Chondrocyte (in vitro differentiated cells): ENCODE results near the gene CPSF4L. TPM values are rescaled to one million over a fixed set of nuclear protein-coding genes. Genes with fewer than 3 reads are reported as not detected.

ENCODE experiments used
- DNase-seq: peaks from one replicate; pipeline ENCODE4 v3.0.0; 2021; ENCODE audit warnings: mixed read lengths, low spot score
- H3K27ac Mint-ChIP-seq: one replicate; pipeline ENCODE4 v1.8.0; 2021; ENCODE audit warnings: mild to moderate bottlenecking, moderate library complexity, mixed read lengths; ENCODE audit not compliant: unreplicated experiment
- H3K27me3 Mint-ChIP-seq: 2 replicates; pipeline ENCODE4 v1.8.0; 2021; ENCODE audit warnings: low read depth, mixed read lengths
- H3K36me3 Mint-ChIP-seq: 2 replicates; pipeline ENCODE4 v1.8.0; 2021; ENCODE audit warnings: low read depth, mixed read lengths
- H3K4me1 Mint-ChIP-seq: 2 replicates; pipeline ENCODE4 v1.8.0; 2021; ENCODE audit warnings: low read depth, mild to moderate bottlenecking, mixed read lengths
- H3K4me3 Mint-ChIP-seq: one replicate; pipeline ENCODE4 v1.8.0; 2021; ENCODE audit warnings: mild to moderate bottlenecking, moderate library complexity, mixed read lengths; ENCODE audit not compliant: unreplicated experiment
- H3K9me3 Mint-ChIP-seq: 2 replicates; pipeline ENCODE4 v1.8.0; 2021; ENCODE audit warnings: low read depth, mixed read lengths
- CTCF ChIP-seq: fragments of 200-600 bp; sonication (generic); IDR thresholded peaks from 2 replicates; pipeline ENCODE4 v1.5.0; 2021; ENCODE audit warnings: antibody characterized with exemption, mild to moderate bottlenecking, moderate library complexity
- total RNA-seq: library from RNA; stranded (reverse); gene quantifications from 3 replicates; pipeline ENCODE4 v1.2.1, GENCODE V29; 2021

Gene CPSF4L
- total RNA-seq, 1 donor from 2014 or later, result not detected

GRCh38 chr17:73230088-73230487 lies 31.6 kb downstream of the CPSF4L start:
- H3K27ac Mint-ChIP-seq, result peak overlapping the region; percentile 36
- H3K9me3 Mint-ChIP-seq, result no peaks in the 10 kb centered on the region
- TF ChIP-seq CTCF, result no peak
- H3K4me3 Mint-ChIP-seq, result no peak overlapping the region
- no peak for DNase-seq
- H3K4me1 Mint-ChIP-seq, result peaks cover 65% of the 10 kb centered on the region
- no peaks in the 10 kb centered on the region for H3K27me3 Mint-ChIP-seq
- no peaks in the 10 kb centered on the region for H3K36me3 Mint-ChIP-seq

- Mint-ChIP-seq H3K36me3 (no peaks in the 10 kb centered on the region), H3K27me3 (no peaks in the 10 kb centered on the region), H3K27ac (peak overlapping the region; percentile 80), H3K4me3 (no peak overlapping the region), H3K4me1 (peaks cover 66% of the 10 kb centered on the region), H3K9me3 (no peaks in the 10 kb centered on the region)
- no peak for DNase-seq
- no peak for TF ChIP-seq CTCF
Observed at GRCh38 chr17:73228748-73229236, 32.9 kb downstream of the CPSF4L start.

- Mint-ChIP-seq H3K27ac (no peak overlapping the region), H3K4me1 (peaks cover 58% of the 10 kb centered on the region), H3K27me3 (no peaks in the 10 kb centered on the region), H3K36me3 (no peaks in the 10 kb centered on the region), H3K4me3 (no peak overlapping the region), H3K9me3 (no peaks in the 10 kb centered on the region)
- TF ChIP-seq CTCF, result no peak
- no peak for DNase-seq
Observed at GRCh38 chr17:73227944-73228343, 33.7 kb downstream of the CPSF4L start.

- H3K27me3 Mint-ChIP-seq, result no peaks in the 10 kb centered on the region
- peaks cover 56% of the 10 kb centered on the region for H3K4me1 Mint-ChIP-seq
- H3K27ac Mint-ChIP-seq, result peak overlapping the region; percentile 77
- no peaks in the 10 kb centered on the region for H3K36me3 Mint-ChIP-seq
- no peak for DNase-seq
- H3K9me3 Mint-ChIP-seq, result no peaks in the 10 kb centered on the region
- no peak for TF ChIP-seq CTCF
- H3K4me3 Mint-ChIP-seq, result no peak overlapping the region
Observed at GRCh38 chr17:73227379-73227778, 34.3 kb downstream of the CPSF4L start.

- TF ChIP-seq CTCF, result no peak
- Mint-ChIP-seq H3K9me3 (no peaks in the 10 kb centered on the region), H3K4me3 (no peak overlapping the region), H3K27ac (peak overlapping the region; percentile 64), H3K36me3 (no peaks in the 10 kb centered on the region), H3K4me1 (peaks cover 56% of the 10 kb centered on the region), H3K27me3 (no peaks in the 10 kb centered on the region)
- DNase-seq, result no peak
Observed at GRCh38 chr17:73226556-73227172, 35.0 kb downstream of the CPSF4L start.
